ENCODE measurements around the gene ATP1B2.

- TF ChIP-seq REST (IDR thresholded peaks at IDR 0.05; ENCODE audit: low read depth) (no peak), EP300 (IDR thresholded peaks at IDR 0.05; ENCODE audit: borderline replicate concordance) (no peak)
These were observed 4.3 kb upstream of the ATP1B2 start for GRCh38 chr17:7646457-7646856.

Measured in Ishikawa (cell line).